HG03139 (cell line): ENCODE data around the gene PRR5L.
"Not testable (repeated sequence)": the region's sequence is repeated elsewhere in the genome, so short reads cannot be mapped to it uniquely, and the experiment has no call there.

Experiments
- ATAC-seq: cut with Tn5 transposase; IDR thresholded peaks from one replicate; pipeline ENCODE4 v1.9.1; 2021; ENCODE audit not compliant: unreplicated experiment

PRR5L gene

GRCh38 chr11:36280531-36280930 lies 15.6 kb upstream of the PRR5L start:
- ATAC-seq = no peak

GRCh38 chr11:36281850-36282249 lies 14.2 kb upstream of the PRR5L start:
- no peak for ATAC-seq

GRCh38 chr11:36282926-36283325 lies 13.2 kb upstream of the PRR5L start:
- ATAC-seq = no peak

- ATAC-seq = no peak
Observed at GRCh38 chr11:36288442-36289225, 7.5 kb upstream of the PRR5L start.

DNA sequence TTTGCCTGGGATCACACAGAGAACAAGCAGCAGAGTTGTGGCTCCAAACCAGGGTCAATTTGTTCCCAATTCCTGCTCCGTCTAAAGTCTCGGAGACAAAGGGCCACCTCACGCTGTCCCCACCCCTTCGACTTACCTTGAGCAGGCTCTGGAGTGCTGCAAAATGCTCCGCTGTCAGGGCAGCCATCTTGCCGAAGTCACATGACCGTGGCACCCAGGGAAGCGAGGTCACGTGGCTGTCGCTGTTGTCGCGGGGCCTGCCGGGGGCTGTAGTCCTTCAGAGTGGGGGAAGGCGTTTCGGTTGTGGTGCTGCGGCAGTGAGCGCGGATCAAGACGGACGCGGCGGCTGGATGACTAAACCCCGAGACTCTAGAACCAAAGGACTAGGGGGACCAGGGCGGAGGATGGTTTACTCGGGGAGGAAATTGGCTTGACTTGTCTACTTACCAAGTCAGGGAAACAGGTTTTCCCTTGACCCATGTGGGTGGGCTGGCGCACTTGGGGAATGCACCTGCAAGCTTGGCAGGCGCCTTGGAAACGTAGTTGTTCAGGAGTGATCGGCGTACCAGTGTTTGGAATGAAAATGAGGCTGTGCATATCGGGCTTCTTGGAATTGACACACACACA lies 6.7 kb upstream of the PRR5L start, which contains the start of gene COMMD9:
Gene COMMD9, minus strand, starts transcription at position 199 of the 627 bp plus-strand sequence. Its CDS starts 12 bp downstream, at position 187.
- peak; percentile 99 for ATAC-seq

- ATAC-seq = no peak
Observed at GRCh38 chr11:36292311-36292722, 3.8 kb upstream of the PRR5L start.

GRCh38 chr11:36296884-36297543 lies 926 bp downstream of the PRR5L start:
- ATAC-seq = no peak

GRCh38 chr11:36300650-36301049 lies 4.6 kb downstream of the PRR5L start:
- ATAC-seq = no peak

- no peak for ATAC-seq
Observed at GRCh38 chr11:36304351-36304750, 8.3 kb downstream of the PRR5L start.

DNA sequence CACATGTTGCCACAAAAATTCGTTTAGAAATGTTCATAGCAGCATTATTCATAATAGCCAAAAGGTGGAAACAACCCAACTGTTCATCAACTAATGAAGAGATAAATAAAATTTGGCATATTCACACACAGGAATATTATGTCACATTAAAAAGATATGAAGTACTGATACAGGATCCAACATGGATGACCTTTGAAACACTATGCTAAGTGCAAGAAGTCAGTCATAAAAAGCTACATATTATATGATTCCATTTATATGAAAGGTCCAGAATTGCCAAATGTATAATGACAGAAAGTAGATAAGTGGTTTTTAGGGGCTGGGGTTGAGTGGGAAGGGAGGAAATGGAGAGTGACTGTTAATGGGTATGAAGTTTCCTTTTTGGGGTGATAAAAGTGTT lies 9.0 kb downstream of the PRR5L start:
- no peak for ATAC-seq

- ATAC-seq = no peak
Observed at GRCh38 chr11:36306888-36307287, 10.8 kb downstream of the PRR5L start.

GRCh38 chr11:36308577-36308976 lies 12.5 kb downstream of the PRR5L start:
- no peak for ATAC-seq

DNA sequence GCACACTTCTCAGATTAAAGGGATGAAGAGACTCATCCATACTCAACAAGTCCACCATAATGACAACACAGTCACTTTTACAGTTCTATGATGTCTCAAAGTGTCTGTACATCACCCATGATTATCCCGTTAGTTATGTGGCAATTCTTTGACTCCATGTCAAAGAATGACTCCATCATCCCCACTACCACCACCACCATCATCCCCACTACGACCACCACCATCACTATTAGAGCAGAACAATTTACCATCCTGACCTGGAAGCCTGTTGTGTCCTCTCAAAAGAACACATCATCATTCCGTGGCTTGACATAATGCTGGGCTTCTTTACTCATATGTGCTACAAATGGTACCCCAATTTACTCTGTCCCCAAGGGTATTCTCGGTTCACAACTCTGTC lies 13.7 kb downstream of the PRR5L start:
- ATAC-seq = no peak

DNA sequence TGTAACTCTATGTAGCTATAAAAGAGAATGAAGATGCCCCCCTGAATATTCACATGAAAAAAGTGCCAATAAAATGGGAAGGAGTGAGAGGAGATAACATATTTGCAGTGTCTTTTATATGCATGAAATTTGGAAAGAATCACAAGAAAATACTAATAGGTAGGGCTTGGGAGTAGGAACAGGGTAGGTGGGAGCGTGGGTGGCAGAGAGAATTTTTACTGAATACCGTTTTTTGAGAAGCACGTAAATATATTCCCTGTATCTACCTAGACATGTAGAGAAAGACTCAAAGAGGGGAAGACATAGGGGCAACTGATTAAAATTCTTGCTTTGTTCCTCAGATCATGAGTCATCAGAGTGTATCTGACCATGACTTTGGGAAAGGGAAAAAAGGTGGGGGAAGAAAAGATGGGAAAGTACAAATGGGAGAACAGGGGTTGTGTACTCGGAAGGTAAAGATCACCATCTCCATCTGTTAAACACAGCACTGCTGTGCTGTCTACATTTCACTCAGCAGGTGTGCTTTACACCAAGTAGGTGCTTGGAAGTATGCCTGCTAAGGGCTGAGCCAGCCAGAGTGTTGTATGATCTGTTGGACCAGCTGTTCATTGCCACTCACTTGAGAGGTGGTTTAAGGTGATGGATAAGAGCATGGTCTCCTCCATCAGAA lies 16.0 kb downstream of the PRR5L start:
- no peak for ATAC-seq

- no peak for ATAC-seq
Observed at GRCh38 chr11:36312611-36313472, 16.8 kb downstream of the PRR5L start.

- ATAC-seq = peak; percentile 73
Observed at GRCh38 chr11:36313750-36314433, 17.8 kb downstream of the PRR5L start.

GRCh38 chr11:36314434-36314767 lies 18.3 kb downstream of the PRR5L start:
- no peak for ATAC-seq

- no peak for ATAC-seq
Observed at GRCh38 chr11:36316049-36316448, 20.0 kb downstream of the PRR5L start.

DNA sequence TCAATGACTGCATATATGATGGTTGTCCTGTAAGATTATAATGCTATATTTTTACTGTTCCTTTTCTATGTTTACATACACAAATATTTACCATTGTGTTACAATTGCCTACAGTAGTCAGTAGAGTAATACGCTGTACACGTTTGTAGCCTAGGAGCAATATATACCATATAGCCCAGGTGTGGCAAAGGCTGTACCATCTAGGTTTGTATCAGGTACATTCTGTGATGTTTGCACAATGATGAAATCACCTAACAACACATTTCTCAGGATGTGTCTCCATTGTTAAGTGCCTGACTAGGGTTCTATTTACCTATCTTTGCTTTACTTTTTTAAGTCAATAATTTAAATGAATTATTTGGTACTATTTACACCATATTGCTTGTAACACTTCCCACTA lies 21.9 kb downstream of the PRR5L start:
- no peak for ATAC-seq

DNA sequence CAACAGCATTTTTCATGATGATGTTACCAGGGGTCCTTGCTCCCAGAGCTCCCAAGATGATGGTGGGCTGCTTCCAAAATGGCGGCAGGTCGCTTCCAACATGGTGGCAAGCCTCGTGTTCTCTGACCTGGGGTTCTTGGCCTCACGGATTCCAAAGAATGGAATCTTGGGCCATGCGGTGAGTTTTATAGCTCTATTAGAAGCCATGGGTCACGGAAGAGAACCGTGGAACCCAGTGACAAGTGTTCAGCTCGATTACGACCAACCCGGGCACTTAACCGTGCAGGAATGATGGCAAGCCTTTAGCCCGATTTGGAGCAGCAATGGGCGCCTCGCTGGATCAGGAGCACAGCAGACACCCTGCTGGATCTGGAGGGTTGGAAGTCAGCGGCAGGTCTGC lies 28.9 kb downstream of the PRR5L start:
- not testable (repeated sequence) for ATAC-seq
